Activated naive CD4-positive, alpha-beta T cell treated with anti-CD3 and anti-CD28 coated beads for 36 hours (primary cell): ENCODE measurements around the gene ROCK1. TPM values are rescaled to one million over a fixed set of nuclear protein-coding genes. Genes with fewer than 3 reads are reported as not detected.
A peak's percentile ranks its signal among the peaks of the same experiment; 100 is the strongest.

Experiments
- CTCF ChIA-PET: fragments of 350-600 bp; sonication (Branson Sonifier 250); formaldehyde crosslinking; loops from one replicate; lab custom pipeline; 2021; ENCODE audit warnings: antibody characterized with exemption; lab: Charles Lee
- DNase-seq: peaks from one replicate; pipeline ENCODE4 v3.0.0-alpha.2; 2020
- H3K27ac Mint-ChIP-seq: one replicate; pipeline ENCODE4 v1.8.0; 2021; ENCODE audit warnings: mild to moderate bottlenecking, mixed read lengths
- H3K27me3 Mint-ChIP-seq: one replicate; pipeline ENCODE4 v1.8.0; 2021; ENCODE audit warnings: low read depth, mixed read lengths
- H3K36me3 Mint-ChIP-seq: one replicate; pipeline ENCODE4 v1.8.0; 2021; ENCODE audit warnings: low read depth, mixed read lengths
- H3K4me1 Mint-ChIP-seq: one replicate; pipeline ENCODE4 v1.8.0; 2021; ENCODE audit warnings: low read depth, mixed read lengths
- H3K4me3 Mint-ChIP-seq: one replicate; pipeline ENCODE4 v1.8.0; 2021; ENCODE audit warnings: mild to moderate bottlenecking, moderate library complexity, mixed read lengths
- H3K9me3 Mint-ChIP-seq: one replicate; pipeline ENCODE4 v1.8.0; 2021; ENCODE audit warnings: mixed read lengths
- intact Hi-C: fragments of 100-400 bp; cut with micrococcal nuclease; formaldehyde crosslinking; loops from one replicate; pipeline ENCODE4 v1.15.1; 2023
- total RNA-seq, 2 experiments: library from RNA; stranded (reverse); gene quantifications; one replicate each; pipeline ENCODE4 v1.2.3, GENCODE V29; 2021

Gene ROCK1
- total RNA-seq, 2 experiments from 2014 or later = 49.8 to 51.5 TPM

DNA sequence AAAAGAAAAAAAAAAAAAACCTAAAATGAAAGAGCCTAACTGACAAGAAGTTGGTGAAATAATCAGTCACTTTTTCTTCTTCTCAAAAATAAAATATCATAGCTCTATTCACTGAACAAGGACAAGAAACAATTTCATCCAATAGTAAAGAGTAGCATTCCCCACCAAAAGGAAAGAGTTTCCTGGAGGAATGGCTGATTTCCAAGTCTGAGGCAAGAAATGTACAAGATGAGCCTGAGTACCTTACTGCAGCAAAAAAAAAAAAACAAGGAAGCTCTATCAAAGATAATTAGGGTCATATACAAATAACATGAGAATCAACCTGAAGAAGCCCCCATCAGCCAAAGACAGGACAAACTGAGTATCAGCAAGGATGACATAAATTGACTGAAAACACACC lies 11.5 kb downstream of the ROCK1 start:
- Mint-ChIP-seq H3K4me3 (no peak overlapping the region), H3K9me3 (peaks cover 5% of the 10 kb centered on the region), H3K36me3 (peaks cover 7% of the 10 kb centered on the region), H3K4me1 (peaks cover 73% of the 10 kb centered on the region), H3K27me3 (no peaks in the 10 kb centered on the region), H3K27ac (no peak overlapping the region)
- no peak for DNase-seq
- CTCF ChIA-PET = interaction anchor here (1.0 kb wide), 1 partner anchor 387 kb away, joined by 4 read pairs; no protein-coding TSS in a partner anchor
- intact Hi-C loops = loop anchor here (2.0 kb wide), 1 partner anchor 29 kb away; no protein-coding TSS in a partner anchor

- Mint-ChIP-seq H3K27me3 (no peaks in the 10 kb centered on the region), H3K4me3 (no peak overlapping the region), H3K27ac (no peak overlapping the region), H3K9me3 (peaks cover 6% of the 10 kb centered on the region), H3K36me3 (peaks cover 8% of the 10 kb centered on the region), H3K4me1 (peaks cover 70% of the 10 kb centered on the region)
- intact Hi-C loops = no loop called here
- CTCF ChIA-PET = no interaction called here
- DNase-seq = no peak
Observed at GRCh38 chr18:21099442-21099841, 12.2 kb downstream of the ROCK1 start.

GRCh38 chr18:21096760-21097159 lies 14.9 kb downstream of the ROCK1 start:
- peaks cover 68% of the 10 kb centered on the region for H3K4me1 Mint-ChIP-seq
- H3K27ac Mint-ChIP-seq = no peak overlapping the region

GRCh38 chr18:21093133-21093532 lies 18.5 kb downstream of the ROCK1 start:
- intact Hi-C loops = no loop called here
- CTCF ChIA-PET = no interaction called here
- no peak for DNase-seq
- Mint-ChIP-seq H3K4me3 (no peak overlapping the region), H3K27me3 (no peaks in the 10 kb centered on the region), H3K36me3 (peaks cover 17% of the 10 kb centered on the region), H3K4me1 (peaks cover 51% of the 10 kb centered on the region), H3K27ac (no peak overlapping the region), H3K9me3 (peaks cover 8% of the 10 kb centered on the region)

More at GRCh38 chr18:21096760-21097159, 14.9 kb downstream of the ROCK1 start:
- Mint-ChIP-seq H3K27me3 (no peaks in the 10 kb centered on the region), H3K9me3 (peaks cover 6% of the 10 kb centered on the region), H3K4me3 (no peak overlapping the region), H3K36me3 (peaks cover 15% of the 10 kb centered on the region)
- CTCF ChIA-PET = no interaction called here
- intact Hi-C loops = no loop called here
- DNase-seq = no peak

DNA sequence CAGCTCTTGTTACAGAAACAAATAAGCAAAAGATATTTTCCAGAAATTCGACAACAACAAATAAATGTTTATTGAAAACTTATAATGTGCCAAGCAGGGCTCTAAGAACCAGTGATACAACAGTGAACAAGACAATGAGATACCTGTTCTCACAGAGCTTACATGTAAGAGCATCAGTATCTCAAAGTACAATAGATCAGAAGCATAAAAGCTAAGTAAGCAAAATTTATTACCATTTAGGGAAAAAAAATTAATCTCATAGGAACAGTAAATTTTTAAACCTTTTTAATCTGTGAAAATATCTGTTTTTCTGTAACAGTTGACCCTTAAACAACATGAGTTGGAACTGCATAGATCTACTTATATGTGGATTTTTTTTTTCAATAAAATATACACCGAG lies 20.9 kb downstream of the ROCK1 start:
- CTCF ChIA-PET = interaction anchor here (1.0 to 1.5 kb wide), 2 partner anchors 9 to 48 kb away, joined by 3 read pairs; no protein-coding TSS in a partner anchor
- no peak overlapping the region for H3K4me3 Mint-ChIP-seq
- no peaks in the 10 kb centered on the region for H3K27me3 Mint-ChIP-seq
- no peak for DNase-seq
- H3K36me3 Mint-ChIP-seq = peaks cover 19% of the 10 kb centered on the region
- intact Hi-C loops = no loop called here
- no peak overlapping the region for H3K27ac Mint-ChIP-seq
- peaks cover 8% of the 10 kb centered on the region for H3K9me3 Mint-ChIP-seq
- peaks cover 48% of the 10 kb centered on the region for H3K4me1 Mint-ChIP-seq

DNA sequence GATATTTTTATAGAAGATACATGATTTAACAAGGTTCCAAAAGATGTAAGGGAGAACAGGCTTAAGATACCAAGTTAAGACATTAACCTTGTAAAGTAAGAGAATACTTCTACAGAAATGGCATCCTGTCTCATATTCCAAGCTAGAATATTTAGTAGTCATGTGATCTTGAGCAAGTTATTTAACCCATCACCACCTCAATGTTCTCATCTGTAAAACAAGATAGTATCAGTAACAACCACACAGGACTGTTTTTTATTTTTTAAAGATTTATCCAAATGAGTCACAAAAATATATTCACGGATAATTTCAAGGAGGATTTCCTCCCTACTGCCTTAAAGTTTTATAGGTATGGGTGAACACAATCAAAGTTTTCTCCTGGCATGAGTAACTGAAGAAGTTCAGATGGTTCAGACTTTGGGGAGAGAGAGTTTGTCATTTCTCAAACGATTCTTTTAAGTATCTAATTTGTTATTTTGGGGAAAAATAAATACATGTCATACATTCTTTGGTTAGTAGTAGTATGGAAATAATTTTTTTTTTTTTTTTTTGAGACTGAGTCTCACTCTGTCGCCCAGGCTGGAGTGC lies 25.9 kb downstream of the ROCK1 start:
- Mint-ChIP-seq H3K4me1 (peaks cover 65% of the 10 kb centered on the region), H3K27ac (no peak overlapping the region), H3K27me3 (no peaks in the 10 kb centered on the region), H3K4me3 (no peak overlapping the region), H3K9me3 (peaks cover 10% of the 10 kb centered on the region), H3K36me3 (peaks cover 25% of the 10 kb centered on the region)
- CTCF ChIA-PET = no interaction called here
- no peak for DNase-seq
- intact Hi-C loops = loop anchor here (2.0 kb wide), 1 partner anchor 25 kb away; the partner anchor contains the start of gene ROCK1

DNA sequence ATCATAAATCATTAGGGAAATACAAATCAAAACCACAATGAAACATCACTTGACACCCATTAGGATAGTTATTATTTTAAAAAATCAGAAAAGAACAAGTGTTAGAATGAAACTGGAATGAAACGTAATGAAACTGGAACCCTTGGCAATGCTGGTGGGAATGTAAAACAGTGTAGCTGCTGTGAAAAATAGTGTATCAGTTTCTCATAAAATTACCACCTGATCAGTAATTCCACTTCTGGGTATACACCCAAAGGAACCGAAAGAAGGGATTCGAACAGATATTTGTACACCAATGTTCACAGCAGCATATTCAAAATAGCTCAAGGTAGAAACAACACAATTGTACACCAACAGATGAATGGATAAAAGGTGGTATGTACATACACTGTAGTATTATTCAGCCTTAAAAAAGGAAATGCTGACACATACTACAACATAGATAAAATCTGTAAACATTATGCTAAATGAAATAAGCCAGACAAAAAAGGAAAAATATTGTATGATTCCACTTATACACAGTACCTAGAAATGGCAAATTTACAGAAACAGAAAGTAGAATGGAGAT lies 27.0 kb downstream of the ROCK1 start:
- Mint-ChIP-seq H3K9me3 (peaks cover 14% of the 10 kb centered on the region), H3K27me3 (no peaks in the 10 kb centered on the region), H3K27ac (no peak overlapping the region), H3K36me3 (peaks cover 30% of the 10 kb centered on the region), H3K4me3 (no peak overlapping the region), H3K4me1 (peaks cover 67% of the 10 kb centered on the region)
- CTCF ChIA-PET = no interaction called here
- intact Hi-C loops = loop anchor here (2.0 to 5.0 kb wide), 2 partner anchors 26 to 37 kb away; partner anchors contain the start of gene ROCK1
- no peak for DNase-seq

- CTCF ChIA-PET = no interaction called here
- Mint-ChIP-seq H3K4me1 (peaks cover 78% of the 10 kb centered on the region), H3K36me3 (peaks cover 30% of the 10 kb centered on the region), H3K27ac (no peak overlapping the region), H3K9me3 (peaks cover 14% of the 10 kb centered on the region), H3K4me3 (no peak overlapping the region), H3K27me3 (no peaks in the 10 kb centered on the region)
- no peak for DNase-seq
- intact Hi-C loops = loop anchor here (5.0 kb wide), 1 partner anchor 36 kb away; no protein-coding TSS in a partner anchor
Observed at GRCh38 chr18:21083017-21083416, 28.6 kb downstream of the ROCK1 start.

- DNase-seq = no peak
- no peak overlapping the region for H3K27ac Mint-ChIP-seq
- H3K27me3 Mint-ChIP-seq = no peaks in the 10 kb centered on the region
- CTCF ChIA-PET = interaction anchor here (1.2 kb wide), 1 partner anchor 10 kb away, joined by 3 read pairs; no protein-coding TSS in a partner anchor
- no peak overlapping the region for H3K4me3 Mint-ChIP-seq
- peaks cover 76% of the 10 kb centered on the region for H3K4me1 Mint-ChIP-seq
- peaks cover 14% of the 10 kb centered on the region for H3K9me3 Mint-ChIP-seq
- peaks cover 30% of the 10 kb centered on the region for H3K36me3 Mint-ChIP-seq
- intact Hi-C loops = loop anchor here (5.0 kb wide), 1 partner anchor 34 kb away; no protein-coding TSS in a partner anchor
Observed at GRCh38 chr18:21081426-21081825, 30.2 kb downstream of the ROCK1 start.

DNA sequence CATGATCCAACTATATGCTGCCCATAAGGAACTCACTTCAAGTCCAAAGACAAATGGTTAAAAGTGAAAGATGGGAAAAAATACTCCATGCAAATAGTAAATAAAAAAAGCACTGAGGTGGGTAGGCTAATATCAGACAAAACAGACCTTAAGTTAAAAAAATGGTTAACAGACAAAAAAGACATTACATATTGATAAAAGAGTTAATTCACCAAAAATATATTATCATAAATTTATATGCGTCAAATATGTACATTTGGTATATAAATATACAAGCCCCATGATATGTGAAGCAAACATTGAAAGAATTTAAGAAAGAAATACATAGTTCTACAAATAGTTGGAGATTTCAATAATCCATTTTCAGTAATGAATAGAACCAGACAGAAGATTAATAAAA lies 31.0 kb downstream of the ROCK1 start:
- Mint-ChIP-seq H3K4me3 (no peak overlapping the region), H3K4me1 (peaks cover 77% of the 10 kb centered on the region)
- no peak for DNase-seq

GRCh38 chr18:21074336-21075323 lies 37.0 kb downstream of the ROCK1 start:
- no peak for DNase-seq
- H3K27ac Mint-ChIP-seq = peak overlapping the region; percentile 1
- CTCF ChIA-PET = interaction anchor here (0.6 kb wide), 1 partner anchor 89 kb away, joined by 4 read pairs; no protein-coding TSS in a partner anchor
- peaks cover 1% of the 10 kb centered on the region for H3K36me3 Mint-ChIP-seq
- intact Hi-C loops = no loop called here
- H3K4me3 Mint-ChIP-seq = no peak overlapping the region
- H3K9me3 Mint-ChIP-seq = no peaks in the 10 kb centered on the region
- peaks cover 63% of the 10 kb centered on the region for H3K4me1 Mint-ChIP-seq
- H3K27me3 Mint-ChIP-seq = no peaks in the 10 kb centered on the region

More for the DNA sequence above, 31.0 kb downstream of the ROCK1 start:
- H3K27ac Mint-ChIP-seq = no peak overlapping the region
- no peaks in the 10 kb centered on the region for H3K27me3 Mint-ChIP-seq
- peaks cover 14% of the 10 kb centered on the region for H3K9me3 Mint-ChIP-seq
- CTCF ChIA-PET = no interaction called here
- H3K36me3 Mint-ChIP-seq = peaks cover 28% of the 10 kb centered on the region
- intact Hi-C loops = loop anchor here (5.0 kb wide), 1 partner anchor 33 kb away; no protein-coding TSS in a partner anchor

DNA sequence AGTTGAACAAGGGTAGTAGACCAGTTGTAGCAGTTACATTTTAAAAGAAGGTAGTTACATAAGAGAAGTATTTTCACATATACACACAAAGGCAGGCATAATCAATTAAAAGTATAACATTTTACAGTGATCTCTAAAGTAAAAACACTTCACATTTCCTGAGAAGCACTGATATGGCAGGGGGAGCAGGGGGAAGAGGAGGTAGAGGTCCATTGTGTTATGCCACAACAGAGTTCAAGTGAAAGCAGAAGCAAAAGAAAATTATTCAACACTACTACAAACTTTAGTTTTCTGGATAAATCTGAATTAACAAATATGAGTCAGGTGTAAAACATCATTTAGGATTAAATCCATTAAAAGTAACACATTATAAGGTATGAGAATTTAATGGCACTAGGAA lies 38.4 kb downstream of the ROCK1 start:
- intact Hi-C loops = no loop called here
- H3K27me3 Mint-ChIP-seq = no peaks in the 10 kb centered on the region
- H3K27ac Mint-ChIP-seq = no peak overlapping the region
- H3K9me3 Mint-ChIP-seq = no peaks in the 10 kb centered on the region
- CTCF ChIA-PET = no interaction called here
- H3K36me3 Mint-ChIP-seq = peaks cover 1% of the 10 kb centered on the region
- H3K4me1 Mint-ChIP-seq = peaks cover 53% of the 10 kb centered on the region
- no peak overlapping the region for H3K4me3 Mint-ChIP-seq
- DNase-seq = no peak
